Osteoblast (primary cell): ENCODE measurements around the gene MYH10. TPM values are rescaled to one million over a fixed set of nuclear protein-coding genes. Genes with fewer than 3 reads are reported as not detected.

Source experiments
- DNase-seq: peaks from one replicate; pipeline ENCODE4 v3.0.0; 2011; ENCODE audit warnings: low spot score, mixed read lengths; ENCODE audit not compliant: insufficient read length; ENCODE audit errors: missing footprints
- H2AFZ ChIP-seq: 2 replicates; pipeline ENCODE4 v1.6.0; 2011; ENCODE audit warnings: mild to moderate bottlenecking, low read length
- H3K27ac ChIP-seq: 2 replicates; pipeline ENCODE4 v1.5.1; 2011; ENCODE audit warnings: mild to moderate bottlenecking, low read depth, low read length, moderate library complexity
- H3K27me3 ChIP-seq: 2 replicates; pipeline ENCODE4 v1.6.0; 2012; ENCODE audit warnings: mild to moderate bottlenecking, control low read depth, inconsistent platforms, low read length, moderate library complexity; ENCODE audit not compliant: insufficient read depth
- H3K36me3 ChIP-seq: 2 replicates; pipeline ENCODE4 v1.5.1; 2011; ENCODE audit warnings: mild to moderate bottlenecking, low read length, control low read depth, moderate library complexity; ENCODE audit not compliant: insufficient read depth
- H3K4me1 ChIP-seq: 2 replicates; pipeline ENCODE4 v1.5.1; 2011; ENCODE audit warnings: mild to moderate bottlenecking, low read length, control low read depth, moderate library complexity; ENCODE audit not compliant: insufficient read depth
- H3K4me2 ChIP-seq: 2 replicates; pipeline ENCODE4 v1.6.0; 2011; ENCODE audit warnings: mild to moderate bottlenecking, low read length; ENCODE audit not compliant: insufficient read depth
- H3K4me3 ChIP-seq: fragments of 200-600 bp; sonication (generic); 3 replicates; pipeline ENCODE4 v1.5.1; 2012; ENCODE audit warnings: mild to moderate bottlenecking, low read length, inconsistent platforms; ENCODE audit not compliant: insufficient read depth
- H3K79me2 ChIP-seq: 2 replicates; pipeline ENCODE4 v1.6.0; 2012; ENCODE audit warnings: mild to moderate bottlenecking, low read length, control low read depth, inconsistent platforms; ENCODE audit not compliant: insufficient read depth
- H3K9me3 ChIP-seq: 2 replicates; pipeline ENCODE4 v1.5.1; 2011; ENCODE audit warnings: low read depth, low read length, control low read depth
- H4K20me1 ChIP-seq: 2 replicates; pipeline ENCODE4 v1.6.0; 2012; ENCODE audit warnings: mild to moderate bottlenecking, low read length, control low read depth; ENCODE audit not compliant: insufficient read depth
- CTCF ChIP-seq: IDR thresholded peaks from 2 replicates; pipeline ENCODE4 v1.5.1; 2011; ENCODE audit warnings: mild to moderate bottlenecking, low read depth, low read length, moderate library complexity; ENCODE audit errors: extremely low read depth
- total RNA-seq: library from RNA; depleted of rRNA; stranded (reverse); fragments of >200 nt; gene quantifications from 2 replicates; pipeline ENCODE4 v1.2.3, GENCODE V29; 2012

MYH10 gene
- total RNA-seq, 1 donor = 40.9 TPM

GRCh38 chr17:8479431-8479947 lies 151.0 kb downstream of the MYH10 start:
- Histone ChIP-seq H3K4me1 (peaks cover 15% of the 10 kb centered on the region), H3K36me3 (peaks cover 80% of the 10 kb centered on the region), H3K9me3 (no peaks in the 10 kb centered on the region), H2AFZ (no peak overlapping the region), H3K4me2 (no peak overlapping the region), H3K27ac (peak overlapping the region; percentile 67), H3K79me2 (no peaks in the 10 kb centered on the region), H3K27me3 (no peaks in the 10 kb centered on the region), H4K20me1 (peaks cover 13% of the 10 kb centered on the region), H3K4me3 (no peak overlapping the region)
- TF ChIP-seq CTCF = no peak
- DNase-seq = peak; percentile 96

- H3K4me2 ChIP-seq = no peak overlapping the region
- no peak overlapping the region for H3K27ac ChIP-seq
Measured at GRCh38 chr17:8477715-8478441, 152.6 kb downstream of the MYH10 start.

GRCh38 chr17:8477171-8477570 lies 153.4 kb downstream of the MYH10 start:
- no peak for DNase-seq
- H3K27ac ChIP-seq = no peak overlapping the region
- no peaks in the 10 kb centered on the region for H3K9me3 ChIP-seq
- H3K4me1 ChIP-seq = peaks cover 15% of the 10 kb centered on the region
- no peak for TF ChIP-seq CTCF
- H3K36me3 ChIP-seq = peaks cover 81% of the 10 kb centered on the region
- H4K20me1 ChIP-seq = peaks cover 13% of the 10 kb centered on the region
- no peak overlapping the region for H3K4me2 ChIP-seq
- no peak overlapping the region for H3K4me3 ChIP-seq
- no peaks in the 10 kb centered on the region for H3K27me3 ChIP-seq
- no peaks in the 10 kb centered on the region for H3K79me2 ChIP-seq
- H2AFZ ChIP-seq = no peak overlapping the region

More at GRCh38 chr17:8477715-8478441, 152.6 kb downstream of the MYH10 start:
- Histone ChIP-seq H2AFZ (no peak overlapping the region), H3K79me2 (no peaks in the 10 kb centered on the region), H4K20me1 (peaks cover 13% of the 10 kb centered on the region), H3K9me3 (no peaks in the 10 kb centered on the region), H3K27me3 (no peaks in the 10 kb centered on the region), H3K4me1 (peaks cover 15% of the 10 kb centered on the region), H3K4me3 (no peak overlapping the region), H3K36me3 (peaks cover 79% of the 10 kb centered on the region)
- no peak for TF ChIP-seq CTCF
- DNase-seq = no peak

GRCh38 chr17:8476741-8477140 lies 153.8 kb downstream of the MYH10 start:
- no peak overlapping the region for H3K4me3 ChIP-seq
- no peaks in the 10 kb centered on the region for H3K27me3 ChIP-seq
- no peak for TF ChIP-seq CTCF
- H3K9me3 ChIP-seq = no peaks in the 10 kb centered on the region
- H4K20me1 ChIP-seq = peaks cover 15% of the 10 kb centered on the region
- peaks cover 4% of the 10 kb centered on the region for H3K79me2 ChIP-seq
- peaks cover 15% of the 10 kb centered on the region for H3K4me1 ChIP-seq
- no peak overlapping the region for H2AFZ ChIP-seq
- no peak overlapping the region for H3K4me2 ChIP-seq
- no peak for DNase-seq
- no peak overlapping the region for H3K27ac ChIP-seq
- H3K36me3 ChIP-seq = peaks cover 81% of the 10 kb centered on the region
